Measurements from ENCODE around the gene EML4.
"Not testable (repeated sequence)": the region's sequence is repeated elsewhere in the genome, so short reads cannot be mapped to it uniquely, and the experiment has no call there.

Gene EML4

GRCh38 chr2:42342795-42343241, 173.7 kb downstream of the EML4 start:
- DNase-seq (ENCODE audit: extremely low read depth in 1 of 2, low read depth in 1 of 2): no peak

GRCh38 chr2:42345986-42346385, 176.8 kb downstream of the EML4 start:
- no peak for DNase-seq (ENCODE audit: extremely low read depth in 1 of 2, low read depth in 1 of 2)

DNA sequence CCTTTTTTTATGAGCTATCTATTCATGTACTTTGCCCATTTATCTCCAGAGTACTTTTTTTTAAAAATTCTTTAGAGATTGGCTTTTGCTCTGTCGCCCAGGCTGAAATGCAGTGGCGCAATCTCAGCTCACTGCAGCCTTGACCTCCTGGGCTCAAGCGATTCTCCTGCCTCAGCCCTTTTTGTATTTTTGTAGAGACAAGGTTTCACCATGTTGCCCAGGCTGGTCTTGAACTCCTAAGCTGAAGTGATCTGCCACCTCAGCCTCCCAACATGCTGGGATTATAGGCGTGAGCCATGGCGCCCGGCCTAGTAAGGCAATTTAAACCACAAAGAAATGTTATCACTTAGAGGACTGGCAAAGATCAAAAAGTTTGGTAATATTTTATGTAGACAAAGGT, 177.7 kb downstream of the EML4 start:
- not testable (repeated sequence) for DNase-seq (ENCODE audit: extremely low read depth in 1 of 2, low read depth in 1 of 2)

- not testable (repeated sequence) for DNase-seq (ENCODE audit: extremely low read depth in 1 of 2, low read depth in 1 of 2)
Observed at GRCh38 chr2:42347518-42347917, 178.4 kb downstream of the EML4 start.

GRCh38 chr2:42348113-42348805, 179.1 kb downstream of the EML4 start:
- DNase-seq (ENCODE audit: extremely low read depth in 1 of 2, low read depth in 1 of 2): no peak

- DNase-seq (ENCODE audit: extremely low read depth in 1 of 2, low read depth in 1 of 2): no peak
Observed at GRCh38 chr2:42350434-42351063, 181.4 kb downstream of the EML4 start.

DNA sequence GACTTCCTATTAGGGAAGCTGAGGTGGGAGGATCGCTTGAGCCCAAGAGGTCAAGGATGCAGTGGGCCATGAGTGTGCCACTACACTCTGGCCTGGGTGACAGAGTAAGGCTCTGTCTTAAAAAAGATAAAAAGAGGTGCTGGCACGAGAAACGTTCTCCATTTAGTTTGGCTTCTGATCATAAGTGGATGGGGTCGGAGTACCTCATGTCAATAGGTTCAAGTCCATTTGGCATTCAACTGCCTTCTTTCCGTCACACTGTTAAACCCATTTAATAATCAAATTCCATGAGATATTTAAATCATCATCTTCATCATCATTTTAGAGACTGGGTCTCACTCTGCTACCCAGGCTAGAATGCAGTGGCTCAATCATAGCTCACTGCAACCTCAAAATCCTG, 182.7 kb downstream of the EML4 start:
- DNase-seq (ENCODE audit: extremely low read depth in 1 of 2, low read depth in 1 of 2): no peak

DNA sequence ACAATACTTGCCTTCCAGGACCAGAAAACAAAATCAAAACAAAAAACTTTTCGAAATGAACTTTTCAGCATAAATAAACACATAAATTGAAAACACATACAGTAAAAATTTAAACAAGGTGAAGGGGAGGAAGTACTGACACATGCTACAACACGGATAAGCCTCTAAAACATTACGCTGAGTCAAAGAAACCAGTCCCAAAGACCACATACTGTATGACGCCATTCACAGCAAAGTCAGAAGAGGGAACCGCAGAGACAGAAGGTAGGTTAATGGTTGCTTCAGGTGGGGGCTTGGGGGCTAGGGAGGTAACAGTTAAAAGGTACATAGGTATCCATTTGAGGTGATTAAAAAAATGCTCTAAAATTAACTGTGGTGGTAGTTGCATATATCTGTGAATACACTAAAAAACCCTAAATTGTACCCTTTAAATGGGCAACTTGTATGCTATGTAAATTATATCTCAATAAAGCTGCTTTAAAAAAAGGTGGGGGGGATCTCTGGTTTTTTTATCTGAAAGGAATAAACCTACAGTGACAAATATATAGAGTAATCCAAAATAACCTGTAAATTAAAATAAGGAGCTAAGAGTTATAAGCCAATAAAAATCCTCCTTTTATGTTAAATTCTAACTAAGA, 184.8 kb downstream of the EML4 start:
- no peak for DNase-seq (ENCODE audit: extremely low read depth in 1 of 2, low read depth in 1 of 2)

DNA sequence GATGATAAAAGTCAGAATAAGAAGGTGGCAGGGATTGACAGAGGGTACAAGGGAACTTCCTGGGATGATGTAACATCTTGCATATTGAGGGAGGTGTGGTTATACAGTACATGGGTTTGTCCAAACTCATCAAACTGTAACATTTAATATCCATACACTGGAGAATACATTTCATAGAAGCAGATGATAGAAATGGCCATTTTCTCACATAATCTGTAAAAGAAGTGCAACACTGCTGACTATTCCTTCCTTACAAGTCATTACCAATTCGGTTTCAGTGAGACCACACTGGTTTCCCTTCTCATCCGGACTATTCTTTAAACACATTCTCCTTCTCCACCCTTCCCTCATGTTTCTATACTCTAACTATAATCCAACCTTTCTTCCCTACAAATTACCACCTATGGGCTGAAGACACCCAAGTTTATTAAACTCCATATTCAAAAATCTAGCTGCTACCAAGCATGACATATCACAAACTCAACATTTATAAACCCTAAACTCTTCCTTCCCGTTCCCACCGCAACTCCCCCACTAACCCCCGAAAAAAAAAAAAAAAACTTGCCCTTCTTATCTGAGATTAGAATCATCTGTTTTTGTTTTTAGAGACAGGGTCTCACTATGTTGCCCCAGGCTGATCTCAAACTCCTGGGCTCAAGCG, 190.3 kb downstream of the EML4 start:
- DNase-seq (ENCODE audit: extremely low read depth in 1 of 2, low read depth in 1 of 2): no peak

GRCh38 chr2:42359965-42360483, 190.9 kb downstream of the EML4 start:
- no peak for DNase-seq (ENCODE audit: extremely low read depth in 1 of 2, low read depth in 1 of 2)

DNA sequence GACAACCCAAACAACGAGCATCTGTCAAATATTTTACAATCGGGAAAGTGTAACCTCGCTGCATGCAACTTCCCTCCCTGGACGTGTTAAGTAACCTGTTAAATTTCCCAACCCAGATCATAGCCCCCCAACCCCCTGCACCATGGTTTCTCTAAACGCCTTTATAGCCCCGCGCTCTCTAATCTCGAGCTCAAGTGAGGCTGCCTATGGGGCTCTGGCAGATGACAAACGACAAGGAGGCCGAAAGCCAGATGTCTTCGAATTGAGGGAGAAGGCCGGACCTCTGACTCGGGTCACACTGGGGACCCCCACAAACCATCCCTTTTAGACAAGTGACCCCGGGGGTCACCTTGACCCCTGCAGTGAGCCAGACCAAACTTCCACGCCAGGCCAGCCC, 191.3 kb downstream of the EML4 start:
- no peak for DNase-seq (ENCODE audit: extremely low read depth in 1 of 2, low read depth in 1 of 2)

GRCh38 chr2:42360890-42361727, 192.0 kb downstream of the EML4 start, which contains the start of gene COX7A2L:
Gene COX7A2L, minus strand, starts transcription at chr2:42361217. Its CDS starts 56 bp downstream, at chr2:42361161.
- DNase-seq (ENCODE audit: extremely low read depth in 1 of 2, low read depth in 1 of 2): peak; percentile 87 to 93

- no peak for DNase-seq (ENCODE audit: extremely low read depth in 1 of 2, low read depth in 1 of 2)
Observed at GRCh38 chr2:42361728-42362283, 192.7 kb downstream of the EML4 start.

DNA sequence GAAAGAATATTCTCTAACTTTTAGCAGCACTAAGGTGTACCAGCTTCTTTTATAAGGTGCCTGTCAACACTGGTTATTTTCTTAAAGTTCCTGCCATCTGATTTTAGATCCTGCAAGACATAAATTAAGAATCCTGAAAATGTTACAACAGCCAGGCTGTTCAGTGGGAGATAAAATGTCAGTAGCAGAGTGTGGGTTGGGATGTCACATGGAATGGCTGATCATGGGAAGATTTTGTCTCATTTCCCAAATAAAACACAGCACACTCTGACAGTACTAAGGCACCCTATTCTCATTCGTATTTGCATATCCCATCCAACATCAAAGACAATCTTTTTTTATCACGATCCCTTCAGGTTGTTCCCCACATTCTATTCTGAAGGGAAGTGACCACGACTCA, 194.3 kb downstream of the EML4 start:
- no peak for DNase-seq (ENCODE audit: extremely low read depth in 1 of 2, low read depth in 1 of 2)

DNA sequence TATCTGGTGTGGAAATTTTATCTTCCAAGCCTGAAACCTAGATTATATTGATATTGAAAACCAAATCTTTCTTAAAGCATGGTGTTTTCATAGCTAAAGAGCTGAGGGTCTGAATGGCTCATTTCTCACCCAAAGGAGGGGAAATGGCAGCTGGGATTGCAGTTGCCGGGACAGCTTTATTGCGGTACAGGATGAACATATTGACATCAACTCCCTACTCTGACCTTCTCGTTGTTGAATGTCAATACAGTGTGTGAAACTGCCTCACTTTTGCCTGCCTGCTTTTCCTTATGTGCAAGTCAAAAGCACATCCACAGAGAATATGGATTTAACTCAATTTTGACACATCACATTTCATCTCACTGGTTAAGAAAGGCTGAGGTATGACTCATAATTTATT, 195.5 kb downstream of the EML4 start:
- no peak for DNase-seq (ENCODE audit: extremely low read depth in 1 of 2, low read depth in 1 of 2)

- DNase-seq (ENCODE audit: extremely low read depth in 1 of 2, low read depth in 1 of 2): no peak
Observed at GRCh38 chr2:42366411-42366810, 197.3 kb downstream of the EML4 start.

DNA sequence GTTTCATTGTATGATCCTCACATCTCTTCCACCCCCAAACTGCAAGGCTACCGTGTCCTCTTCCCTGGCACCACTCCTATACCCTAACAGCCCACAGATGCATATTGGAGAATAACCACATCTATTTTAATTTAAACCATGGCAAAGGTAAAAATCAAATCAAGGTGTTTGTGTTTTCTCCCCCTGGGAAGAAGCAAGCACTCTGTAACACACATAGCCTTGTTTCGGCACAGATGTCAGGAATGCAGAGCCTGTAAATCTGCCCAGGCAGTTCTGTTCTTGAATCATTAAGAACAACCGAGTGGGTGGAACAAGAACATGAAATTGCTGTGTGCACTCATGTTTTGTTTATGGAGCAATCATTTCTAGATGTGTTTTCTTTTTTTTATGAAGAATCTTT, 198.7 kb downstream of the EML4 start:
- DNase-seq (ENCODE audit: extremely low read depth in 1 of 2, low read depth in 1 of 2): no peak

DNA sequence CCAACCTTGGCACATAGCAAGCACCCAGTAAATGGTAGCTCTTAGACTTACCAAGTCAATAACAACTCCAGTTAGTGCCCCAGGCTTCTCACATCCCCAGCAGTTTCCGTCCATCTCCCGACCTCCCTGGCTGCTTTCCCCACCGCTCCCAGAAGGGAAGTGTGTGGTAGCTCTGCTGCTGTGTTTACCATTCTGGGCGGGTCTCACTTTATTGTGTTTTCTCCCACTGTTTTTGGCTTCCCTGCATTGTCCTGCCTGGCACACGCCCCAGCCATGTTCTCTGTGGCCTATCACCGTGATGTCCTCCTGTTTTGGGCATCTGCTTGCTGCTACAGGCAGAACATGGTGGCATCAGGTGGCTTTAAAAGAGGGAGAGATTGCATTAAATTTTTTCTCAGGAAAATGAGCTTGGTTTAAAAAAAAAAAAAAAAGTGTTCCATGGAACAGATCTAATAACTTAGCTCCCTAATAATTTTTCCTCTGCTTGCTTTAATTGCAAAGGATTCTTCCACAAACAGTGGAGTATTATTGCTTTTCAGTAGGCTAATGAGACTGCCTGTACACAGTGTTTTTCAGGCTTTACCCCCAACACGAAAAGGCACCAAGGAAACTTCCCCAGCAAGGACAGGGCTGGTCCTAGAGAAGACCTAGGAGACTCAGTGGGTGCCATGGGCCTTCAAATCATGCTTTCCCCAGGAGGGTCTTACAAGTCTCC, 199.8 kb downstream of the EML4 start:
- no peak for DNase-seq (ENCODE audit: extremely low read depth in 1 of 2, low read depth in 1 of 2)

GRCh38 chr2:42369532-42370229, 200.5 kb downstream of the EML4 start:
- DNase-seq (ENCODE audit: extremely low read depth in 1 of 2, low read depth in 1 of 2): no peak

All from activated CD8-positive, alpha-beta memory T cell treated with anti-CD3 and anti-CD28 coated beads for 1 hour (primary cell).